HG03280 (cell line): ENCODE data around the gene COX4I1.
"Not testable (repeated sequence)": the region's sequence is repeated elsewhere in the genome, so short reads cannot be mapped to it uniquely, and the experiment has no call there.

Source experiments
- ATAC-seq: cut with Tn5 transposase; IDR thresholded peaks from one replicate; pipeline ENCODE4 v1.9.1; 2021; ENCODE audit warnings: mild to moderate bottlenecking, moderate library complexity; ENCODE audit not compliant: unreplicated experiment

COX4I1 gene

DNA sequence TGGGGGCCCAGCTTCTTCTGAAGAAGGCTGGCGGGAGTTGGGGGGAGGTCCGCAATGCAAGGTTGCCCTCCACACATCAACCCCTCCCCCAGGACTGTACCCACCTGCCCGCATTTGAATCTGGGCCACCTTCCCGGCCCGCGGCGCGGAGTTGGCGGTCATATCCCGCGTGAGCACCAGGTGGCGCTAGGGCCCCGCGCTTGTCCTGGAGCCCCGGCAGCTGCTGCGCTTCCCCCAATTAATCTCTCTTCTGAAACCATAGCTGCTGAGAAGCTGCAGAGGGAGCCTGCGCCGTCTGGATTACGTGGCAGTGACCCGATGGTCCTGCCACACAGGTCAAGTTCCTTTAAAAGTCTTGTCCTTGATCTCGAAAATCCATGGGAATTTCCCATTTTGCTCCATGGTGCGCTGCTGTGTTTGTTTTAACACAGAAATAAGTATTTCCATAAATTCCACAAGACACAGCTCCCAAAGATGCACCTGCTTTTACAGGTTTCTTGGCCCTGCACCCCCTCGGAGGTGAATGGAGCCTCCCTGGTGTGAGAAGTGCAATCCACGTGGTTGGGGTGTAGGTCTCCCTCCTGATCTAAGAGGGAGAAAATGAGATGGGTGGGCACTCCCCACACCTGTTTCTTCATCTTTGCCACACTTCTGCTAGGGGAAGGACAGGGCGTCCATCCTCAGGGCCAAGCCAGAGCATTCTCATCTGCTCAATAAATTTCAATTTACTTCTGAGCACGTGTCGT is 22.1 kb downstream of the COX4I1 start:
- ATAC-seq = peak; percentile 73

DNA sequence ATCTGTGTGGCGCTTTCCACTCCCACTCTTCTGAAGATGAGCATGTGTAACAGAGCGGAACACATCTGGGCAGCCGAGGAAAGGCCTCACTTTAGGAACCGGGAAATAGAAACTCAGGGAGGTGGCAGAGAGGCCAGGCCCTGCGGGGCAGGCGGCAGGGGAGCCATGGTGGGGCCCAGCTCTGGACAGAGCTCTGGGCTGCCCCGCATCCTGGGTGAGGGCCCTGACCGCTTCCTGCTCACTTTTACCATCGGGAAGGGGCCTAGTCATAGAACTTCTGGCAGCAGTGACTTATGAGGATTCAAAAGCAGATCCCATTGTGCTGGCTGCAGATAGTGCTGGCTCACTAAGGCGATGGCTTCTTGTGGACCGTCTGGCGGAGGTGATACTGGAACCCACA is 22.6 kb downstream of the COX4I1 start:
- no peak for ATAC-seq

DNA sequence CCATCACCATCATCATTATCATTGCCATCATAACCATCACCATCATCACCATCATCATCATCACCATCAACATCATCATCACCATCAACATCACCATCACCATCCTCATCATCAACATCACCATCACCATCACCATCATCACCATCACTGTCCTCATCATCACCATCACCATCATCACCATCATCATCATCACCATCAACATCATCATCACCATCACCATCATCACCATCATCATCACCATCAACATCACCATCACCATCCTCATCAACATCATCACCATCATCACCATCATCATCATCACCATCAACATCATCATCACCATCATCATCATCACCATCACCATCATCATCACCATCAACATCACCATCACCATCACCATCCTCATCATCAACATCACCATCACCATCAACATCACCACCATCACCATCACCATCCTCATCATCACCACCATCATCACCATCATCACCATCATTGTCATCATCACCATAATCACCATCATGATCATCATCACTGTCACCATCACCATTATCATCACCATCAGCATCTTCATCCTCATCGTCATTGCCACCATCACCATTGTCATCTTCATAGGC is 23.9 kb downstream of the COX4I1 start:
- no peak for ATAC-seq

DNA sequence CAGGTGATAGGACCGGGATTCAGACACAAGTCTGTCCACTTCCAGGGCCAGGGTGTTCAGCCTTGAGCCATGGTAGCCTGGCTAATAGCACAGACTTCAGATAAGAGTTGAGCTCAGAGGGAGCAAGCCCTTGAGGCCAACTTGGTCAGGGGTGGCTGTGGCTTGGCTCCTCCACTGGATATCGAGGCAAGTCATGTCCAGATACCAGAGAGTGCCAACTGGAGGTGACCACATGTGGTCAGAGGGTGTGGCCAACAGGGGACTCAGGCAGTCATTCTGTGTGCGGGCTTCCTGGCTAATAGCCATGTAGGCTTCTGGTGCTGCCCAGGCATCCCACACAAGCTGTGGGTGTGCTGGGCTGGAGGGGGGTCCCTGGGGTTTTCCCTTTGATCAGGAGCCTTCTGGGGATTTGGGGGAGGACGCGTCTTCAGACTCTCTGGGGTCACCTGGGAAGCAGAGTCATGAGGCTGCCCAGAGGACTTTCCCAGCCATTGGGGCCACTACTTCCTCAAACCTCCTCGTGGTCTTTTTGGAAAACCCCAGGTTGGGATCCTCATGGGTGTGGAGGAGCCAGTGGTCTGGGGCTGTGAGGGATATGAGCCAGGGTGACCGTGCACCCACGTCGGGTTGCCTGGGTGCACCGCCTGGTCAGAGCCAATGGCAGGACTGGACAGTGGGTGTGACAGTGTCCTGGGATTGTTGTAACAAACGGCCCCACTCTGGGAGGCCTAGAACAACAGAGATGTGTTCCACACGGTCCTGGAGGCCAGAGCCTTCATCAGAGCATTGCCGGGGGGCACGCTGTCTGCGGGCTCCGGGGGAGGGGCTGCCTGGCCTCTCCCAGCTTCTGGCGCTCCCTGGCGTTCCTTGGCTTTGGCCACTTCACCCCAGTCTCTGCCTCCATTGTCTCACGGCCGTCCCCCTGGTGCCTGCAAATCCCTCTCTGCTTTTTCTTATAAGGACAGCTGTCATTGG is 25.0 kb downstream of the COX4I1 start:
- ATAC-seq = no peak

DNA sequence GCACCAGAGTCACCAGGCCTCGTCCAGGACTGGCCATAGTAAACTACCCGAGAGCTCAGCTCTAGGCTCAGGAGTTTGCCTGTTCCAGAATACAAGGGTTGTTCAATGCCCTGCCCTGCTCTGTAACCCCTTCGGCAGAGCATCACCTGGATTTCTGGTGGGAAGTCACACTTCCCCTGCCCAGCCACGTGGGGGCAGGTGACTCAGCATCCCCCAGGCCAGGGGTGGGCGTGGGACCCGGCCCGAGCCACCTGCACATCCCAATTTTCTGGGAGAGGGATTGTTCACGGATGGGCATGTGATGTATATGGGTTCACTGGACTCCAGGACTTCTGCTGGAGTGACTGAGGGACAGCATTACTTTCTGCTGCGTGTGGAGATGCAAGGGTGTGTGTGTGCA is 25.8 kb downstream of the COX4I1 start:
- no peak for ATAC-seq

DNA sequence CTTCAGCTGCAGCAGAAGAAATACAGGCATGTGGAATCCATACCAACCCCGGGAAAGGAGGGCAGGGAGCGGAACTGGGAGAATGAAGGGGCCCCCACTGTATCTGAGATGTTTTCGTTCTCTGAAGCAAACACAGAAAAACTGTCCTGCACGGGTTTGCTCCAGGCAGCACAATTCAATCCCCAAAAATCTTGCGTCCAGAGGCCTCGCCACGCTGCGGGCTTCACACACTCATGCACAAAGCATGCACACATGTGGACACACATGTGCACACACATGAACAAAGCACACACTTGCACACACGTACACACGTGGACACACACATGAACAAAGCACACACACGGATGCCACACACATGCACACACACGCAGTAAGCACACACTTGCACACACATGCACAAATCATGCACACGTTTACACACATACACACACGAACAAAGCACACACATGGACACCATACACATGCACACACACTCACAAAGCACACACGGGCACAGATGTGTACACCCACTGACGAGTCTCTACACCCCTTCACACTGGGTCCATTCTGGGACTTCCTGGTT is 27.3 kb downstream of the COX4I1 start:
- no peak for ATAC-seq

DNA sequence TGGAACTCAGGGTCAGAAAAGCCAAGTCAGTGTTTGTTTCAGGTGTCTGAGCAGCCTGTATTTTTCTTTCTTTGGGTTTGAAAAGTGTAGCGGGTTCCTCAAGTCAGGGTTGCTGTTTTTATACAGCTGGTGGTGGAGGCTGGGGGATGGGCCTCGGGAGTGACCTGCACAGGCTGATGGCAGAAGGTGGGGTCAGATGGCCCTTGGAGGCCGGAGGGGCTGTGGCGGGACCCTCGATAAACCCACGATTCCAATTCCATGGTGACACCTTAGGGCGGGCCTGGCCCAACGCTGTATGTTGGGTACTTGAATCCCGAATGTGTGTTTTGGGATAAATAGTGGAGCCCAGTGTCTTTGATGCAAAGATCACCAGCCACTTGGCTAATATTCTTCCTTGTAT is 28.7 kb downstream of the COX4I1 start:
- ATAC-seq = no peak

DNA sequence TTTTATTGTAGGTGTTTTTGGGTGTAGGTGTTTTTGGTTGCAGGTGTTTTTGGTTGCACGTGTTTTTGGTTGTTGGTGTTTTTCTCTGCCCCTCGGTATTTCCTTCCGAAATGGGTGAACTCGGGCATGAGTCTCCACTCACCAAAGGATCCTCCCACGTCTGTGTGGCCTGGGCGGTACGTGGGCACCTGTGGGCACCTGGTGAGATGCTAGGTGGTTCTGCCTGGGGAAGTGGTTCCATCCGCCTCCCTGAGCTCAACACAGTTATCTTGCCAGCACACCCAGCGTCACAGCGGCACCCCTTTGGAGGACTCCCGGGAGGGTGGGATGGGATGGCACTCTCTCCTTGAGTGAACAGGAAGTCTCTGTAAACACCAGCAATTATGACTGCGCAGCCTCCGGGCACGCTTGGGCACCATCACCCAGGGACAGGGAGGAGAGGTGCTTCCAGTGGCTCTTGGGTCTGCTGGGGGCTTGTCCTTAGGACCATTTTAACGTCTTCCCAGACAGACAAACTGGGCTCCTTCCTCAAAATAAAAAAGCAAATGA is 29.8 kb downstream of the COX4I1 start:
- no peak for ATAC-seq

DNA sequence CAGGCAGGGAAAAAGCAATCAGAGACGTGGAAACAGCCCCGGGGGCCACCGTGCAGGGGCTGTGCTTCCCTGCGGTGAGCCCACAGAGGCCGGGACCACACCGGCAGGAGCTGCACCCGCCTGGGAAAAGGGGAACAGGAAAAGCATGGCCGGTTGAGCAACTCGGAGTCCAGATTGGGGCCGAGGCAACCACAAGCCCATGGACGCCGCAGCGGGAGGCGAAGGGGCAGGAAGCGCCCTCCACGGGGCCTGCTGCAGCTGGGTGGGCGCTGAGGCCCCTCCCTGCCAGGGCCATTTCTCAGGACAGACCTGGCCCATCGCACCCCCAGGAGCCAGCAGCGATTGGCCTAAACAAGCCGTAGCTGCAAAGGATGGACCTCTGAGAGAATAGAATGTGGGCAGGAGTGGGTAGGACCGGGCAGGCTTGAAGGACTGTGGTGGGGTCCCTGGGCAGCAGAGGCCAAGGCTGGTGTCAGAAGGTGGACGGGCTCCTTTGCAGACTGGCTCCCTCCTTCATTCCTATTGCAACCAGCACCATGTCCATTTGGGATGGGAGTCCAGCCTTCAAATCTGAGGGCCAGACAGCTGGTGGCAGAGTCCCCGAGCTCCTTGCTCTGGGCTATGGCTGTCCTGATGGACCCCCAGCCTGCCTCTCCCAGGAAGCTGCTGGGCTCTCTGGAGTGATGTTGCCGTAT is 30.4 kb downstream of the COX4I1 start:
- ATAC-seq = no peak

DNA sequence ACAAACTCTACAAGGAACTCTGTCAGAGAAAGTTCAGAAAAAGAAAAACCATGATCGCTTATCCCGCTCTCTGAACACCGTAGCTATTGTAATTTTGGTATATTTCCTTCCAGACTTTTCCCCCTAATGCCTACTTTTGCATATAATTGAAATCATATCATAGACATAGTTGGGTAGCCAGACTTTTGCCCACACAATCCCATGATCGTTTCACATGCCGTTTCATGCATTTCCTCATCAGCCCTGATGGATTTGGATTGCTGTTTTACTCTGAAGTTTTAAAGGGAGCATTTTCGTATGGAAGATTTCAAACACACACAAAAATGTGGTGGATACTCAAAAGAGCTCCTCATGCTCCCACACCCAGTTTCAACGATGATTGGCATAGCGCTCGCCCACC is 31.3 kb downstream of the COX4I1 start:
- no peak for ATAC-seq

DNA sequence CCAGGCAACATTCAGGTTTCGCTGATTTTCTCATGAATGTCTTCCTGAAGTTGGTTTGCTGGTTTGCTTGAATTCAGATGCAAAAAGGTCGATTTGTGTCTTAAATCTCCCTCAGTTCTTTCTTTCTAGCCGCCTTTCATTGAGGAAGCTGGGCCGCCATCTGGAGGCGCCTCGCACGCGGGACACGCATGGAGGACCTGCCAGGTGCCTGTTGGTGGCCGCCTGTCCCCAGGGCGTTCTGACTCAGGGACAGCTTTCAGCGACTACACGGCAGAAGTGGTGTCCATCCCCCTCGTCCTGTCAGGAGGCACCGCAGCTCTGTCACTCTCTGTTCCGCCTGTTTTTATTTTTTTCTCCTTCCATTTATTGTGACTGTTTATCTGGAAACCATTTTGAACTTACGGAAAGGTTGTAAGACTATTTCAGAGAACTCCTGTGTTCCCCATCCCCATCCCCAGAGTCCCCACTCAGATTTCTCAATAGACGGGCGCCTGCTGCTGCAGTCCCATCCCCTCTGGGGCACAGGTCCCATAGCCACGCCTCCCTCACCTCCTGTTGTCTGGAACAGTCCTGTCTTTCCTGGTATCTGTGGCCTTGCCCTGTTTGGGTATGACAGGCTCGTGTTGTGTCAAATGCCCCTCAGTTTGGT is 33.2 kb downstream of the COX4I1 start:
- ATAC-seq = no peak

DNA sequence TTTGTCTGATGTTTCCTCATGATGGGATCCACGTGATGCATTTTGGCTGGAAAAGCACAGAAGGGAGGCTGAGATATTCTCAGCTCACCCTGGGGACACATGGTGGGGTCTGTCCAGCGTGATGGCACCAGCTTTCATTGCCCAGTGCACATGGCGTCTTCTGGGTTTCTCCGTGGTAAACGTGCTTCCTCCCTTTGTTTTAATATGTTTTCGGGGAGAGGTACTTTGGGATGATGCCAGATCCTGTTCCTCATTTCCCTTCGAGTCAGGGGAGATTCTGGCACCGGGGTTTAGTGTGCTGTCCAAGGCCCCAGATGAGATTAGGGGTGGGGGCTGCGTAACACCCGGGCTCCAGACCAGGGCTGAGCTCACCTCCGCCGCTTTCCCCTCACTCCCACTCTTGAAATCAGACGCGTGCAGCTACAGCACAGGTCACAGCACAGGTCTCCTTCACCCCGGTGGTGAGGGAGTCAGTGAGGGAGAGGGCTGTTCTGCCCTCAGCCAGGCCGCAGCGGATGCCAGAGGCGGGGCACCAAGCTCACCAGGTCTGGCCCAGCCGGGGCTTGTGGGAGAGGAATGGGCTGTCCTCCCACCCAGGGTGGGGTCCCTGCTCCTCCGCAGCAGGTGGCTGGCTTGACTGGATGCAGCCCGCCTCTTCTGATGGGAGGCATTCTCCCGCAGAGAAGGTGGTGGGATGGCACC is 33.9 kb downstream of the COX4I1 start:
- no peak for ATAC-seq

DNA sequence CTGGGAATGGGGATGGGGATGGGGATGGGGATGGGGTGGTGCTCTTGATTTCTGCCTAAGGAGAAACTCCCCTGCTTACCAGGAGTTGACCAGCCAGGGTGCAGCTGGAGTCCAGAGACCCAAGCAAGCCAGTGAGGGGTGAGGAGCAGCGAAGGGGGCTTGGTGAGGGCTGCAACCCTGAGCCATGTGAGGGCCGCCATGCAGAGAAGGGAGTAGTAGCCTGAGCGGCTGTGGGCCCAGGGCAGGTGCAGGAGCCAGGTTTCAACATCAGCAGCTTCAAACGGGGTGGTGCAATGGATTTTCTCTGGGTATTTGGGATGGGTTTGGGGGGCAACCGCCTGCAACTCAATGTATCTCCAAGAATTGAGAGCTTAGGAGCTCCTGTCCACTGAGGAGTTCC is 35.2 kb downstream of the COX4I1 start:
- ATAC-seq = no peak

DNA sequence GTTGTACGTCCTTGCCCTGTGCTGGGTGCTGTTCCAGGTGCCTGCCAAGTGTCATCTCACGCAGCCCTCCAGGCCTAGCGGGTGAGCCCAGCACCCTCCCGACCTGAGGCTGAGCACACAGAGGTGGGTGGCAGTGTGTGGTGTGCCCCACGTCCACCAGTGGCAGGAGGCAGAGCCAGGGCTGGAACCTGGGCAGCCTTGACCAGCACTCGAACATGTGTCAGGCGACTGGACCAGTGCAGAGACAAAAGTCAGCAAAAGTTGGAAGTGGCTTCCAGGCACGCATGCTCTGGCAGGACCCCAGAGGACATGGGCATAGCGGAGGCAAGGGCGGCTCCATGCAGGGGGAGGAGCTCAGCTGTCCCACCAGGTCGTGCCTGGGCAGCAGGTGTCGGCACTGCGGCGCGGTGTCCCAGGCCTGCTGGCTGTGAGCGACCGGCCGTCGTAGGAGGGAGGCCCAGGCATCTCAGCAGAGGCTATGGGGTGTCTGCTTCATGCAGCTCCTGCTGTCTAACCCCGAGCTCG is 35.8 kb downstream of the COX4I1 start:
- ATAC-seq = no peak

DNA sequence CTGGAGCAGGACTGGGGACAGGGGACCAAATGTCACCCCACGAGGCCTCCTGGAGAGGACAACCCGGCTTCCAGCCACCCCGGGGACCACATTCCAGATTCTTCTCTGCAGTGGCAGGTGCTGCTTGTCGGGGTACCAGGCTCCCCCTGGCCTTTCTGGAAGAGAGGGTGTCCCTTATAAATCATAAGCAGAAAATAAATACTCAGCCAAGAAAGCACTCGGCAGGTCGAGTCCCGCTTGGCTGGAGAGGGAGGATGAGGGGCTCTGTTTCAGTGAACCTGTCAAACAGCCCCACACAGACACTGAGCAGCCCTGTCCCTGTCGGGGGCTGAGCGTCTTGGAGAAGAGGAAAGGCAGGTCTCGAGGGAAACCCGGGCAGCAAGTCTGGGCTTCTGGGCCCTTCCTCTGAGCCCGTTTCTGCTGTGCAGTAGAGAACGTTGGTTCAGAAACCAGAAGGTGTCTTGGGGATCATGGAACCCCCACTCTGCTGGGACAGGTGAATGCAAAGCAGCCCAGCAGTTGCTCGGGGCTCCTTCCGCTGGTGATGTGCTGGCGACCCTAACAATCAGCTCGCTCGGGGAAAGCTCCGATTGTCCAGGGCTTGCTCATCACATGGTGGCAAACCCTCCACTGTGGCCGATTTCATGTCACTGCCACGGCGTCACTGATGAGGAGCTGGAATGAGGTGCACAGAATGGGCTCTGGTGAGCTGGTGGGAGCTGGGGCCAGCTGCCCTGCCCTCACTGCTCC is 36.6 kb downstream of the COX4I1 start:
- no peak for ATAC-seq

DNA sequence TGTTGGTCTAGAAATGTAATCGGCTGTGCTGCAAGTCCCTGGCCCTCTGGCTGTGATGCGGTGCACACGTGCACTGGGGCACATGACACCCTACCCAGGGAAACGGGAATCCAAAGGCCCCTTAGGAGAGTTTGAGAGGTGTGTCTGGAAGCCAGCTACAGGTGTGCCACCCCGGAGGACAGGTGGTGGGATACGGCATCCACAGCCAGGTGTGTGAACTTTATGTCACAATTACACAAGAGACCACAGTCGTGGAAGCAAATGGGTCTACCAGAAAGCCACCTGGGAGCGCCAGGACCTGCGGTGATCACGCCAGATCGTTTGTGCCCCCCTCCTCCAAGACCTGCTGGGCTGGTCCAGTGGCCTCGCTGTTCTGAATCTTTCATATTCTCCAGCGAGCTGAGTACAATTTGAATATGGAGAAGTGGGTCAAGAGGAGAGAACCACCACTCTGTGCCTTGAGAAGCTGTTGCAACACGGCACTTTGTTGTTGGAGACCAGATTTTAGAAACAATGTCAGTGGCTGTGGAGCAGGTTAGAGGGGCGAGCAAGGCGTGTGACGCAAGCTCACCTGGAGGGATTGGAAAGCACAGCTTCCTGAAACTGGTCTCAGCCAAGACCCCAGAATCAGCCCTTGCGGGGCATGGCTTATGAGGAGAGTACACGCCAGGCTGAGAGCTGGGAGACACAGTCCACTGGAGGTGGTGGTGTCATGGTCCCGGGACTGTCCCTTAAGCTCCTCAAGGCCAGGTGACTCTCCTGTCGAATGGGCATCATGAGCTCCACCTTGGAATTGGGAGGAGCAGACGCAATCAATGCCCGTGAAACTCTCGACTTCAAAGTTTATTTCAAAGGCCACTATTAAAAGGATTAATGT is 37.4 kb downstream of the COX4I1 start:
- no peak for ATAC-seq

DNA sequence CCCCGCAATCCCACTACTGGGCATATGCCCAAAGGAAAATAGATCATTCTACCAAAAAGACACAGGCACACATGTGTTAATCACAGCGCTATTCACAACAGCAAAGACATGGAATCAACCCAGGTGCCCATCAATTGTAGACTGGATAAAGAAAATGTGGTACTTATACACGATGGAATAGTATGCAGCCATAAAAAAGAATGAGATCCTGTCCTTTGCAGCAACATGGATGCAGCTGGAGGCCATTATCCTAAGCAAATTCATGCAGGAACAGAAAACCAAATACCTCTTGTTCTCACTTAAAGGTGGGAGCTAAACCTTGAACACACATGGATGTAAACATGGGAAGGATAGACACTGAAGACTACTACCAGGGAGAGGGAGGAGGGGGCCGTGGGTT is 38.2 kb downstream of the COX4I1 start:
- not testable (repeated sequence) for ATAC-seq
